Kasumi-1 (cell line): ENCODE results near the gene SHANK2.
"Not testable (repeated sequence)": the region's sequence is repeated elsewhere in the genome, so short reads cannot be mapped to it uniquely, and the experiment has no call there.

ENCODE experiments used
- DNase-seq, 2 experiments: peaks; one replicate each; lab custom pipeline; 2025; lab: John Stamatoyannopoulos, UW

The SHANK2 gene

GRCh38 chr11:71245601-71246391 is 6.6 kb downstream of the SHANK2 start:
- DNase-seq, result no peak

- no peak for DNase-seq
These were observed 8.1 kb downstream of the SHANK2 start for GRCh38 chr11:71244116-71244810.

- no peak for DNase-seq
These were observed 10.0 kb downstream of the SHANK2 start for GRCh38 chr11:71242391-71242790.

- no peak for DNase-seq
These were observed 10.6 kb downstream of the SHANK2 start for GRCh38 chr11:71241721-71242259.

- DNase-seq, result no peak
These were observed 11.3 kb downstream of the SHANK2 start for GRCh38 chr11:71240865-71241691.

GRCh38 chr11:71240061-71240690 is 12.2 kb downstream of the SHANK2 start:
- no peak for DNase-seq

GRCh38 chr11:71239581-71239980 is 12.8 kb downstream of the SHANK2 start:
- no peak for DNase-seq

GRCh38 chr11:71238941-71239340 is 13.4 kb downstream of the SHANK2 start:
- no peak for DNase-seq

- DNase-seq, result no peak
These were observed 14.0 kb downstream of the SHANK2 start for GRCh38 chr11:71238285-71238875.

GRCh38 chr11:71237853-71238252 is 14.5 kb downstream of the SHANK2 start:
- DNase-seq, result no peak

- DNase-seq, result no peak
These were observed 15.4 kb downstream of the SHANK2 start for GRCh38 chr11:71236836-71237475.

- DNase-seq, result no peak
These were observed 16.7 kb downstream of the SHANK2 start for GRCh38 chr11:71235719-71236118.

- DNase-seq, result not testable (repeated sequence)
These were observed 18.2 kb downstream of the SHANK2 start for GRCh38 chr11:71233896-71234852.

- DNase-seq, result no peak
These were observed 20.0 kb downstream of the SHANK2 start for GRCh38 chr11:71232364-71232763.

- no peak for DNase-seq
These were observed 23.4 kb downstream of the SHANK2 start for GRCh38 chr11:71228961-71229360.

- DNase-seq, result no peak
These were observed 25.2 kb downstream of the SHANK2 start for GRCh38 chr11:71227058-71227659.

GRCh38 chr11:71223671-71224660 is 28.4 kb downstream of the SHANK2 start:
- no peak for DNase-seq

- no peak for DNase-seq
These were observed 29.3 kb downstream of the SHANK2 start for GRCh38 chr11:71223081-71223405.
